Measurements from ENCODE around the gene GLIS1. TPM values are rescaled to one million over a fixed set of nuclear protein-coding genes. Genes with fewer than 3 reads are reported as not detected.

Gene GLIS1
- polyA plus RNA-seq, 1 donor (not counting 4 experiments of a cell fraction or from before 2014, with no cell fraction given): not detected

GRCh38 chr1:53693339-53693738 lies 45.6 kb downstream of the GLIS1 start:
- Histone ChIP-seq H2AFZ (ENCODE audit: control insufficient read depth, low read length) (no peak overlapping the region), H3K4me2 (ENCODE audit: control insufficient read depth, extremely low read depth, insufficient read depth, low read depth, low read length) (no peak overlapping the region), H4K20me1 (ENCODE audit: control insufficient read depth, extremely low read depth, insufficient read depth, low read length) (no peaks in the 10 kb centered on the region), H3K36me3 (ENCODE audit: control insufficient read depth in 2 of 2, extremely low read depth in 1 of 2, insufficient read depth in 2 of 2, low read length in 2 of 2) (no peaks in the 10 kb centered on the region), H3K9me3 (ENCODE audit: control insufficient read depth, low read depth, low read length) (no peaks in the 10 kb centered on the region), H3K79me2 (ENCODE audit: control insufficient read depth, insufficient read depth, low read length) (no peaks in the 10 kb centered on the region), H3K27ac (ENCODE audit: control insufficient read depth, insufficient read depth, low read length) (no peak overlapping the region), H3K27me3 (ENCODE audit: control insufficient read depth, extremely low read depth, insufficient read depth, low read length) (peaks cover 18% of the 10 kb centered on the region), H3K4me3 (ENCODE audit: control insufficient read depth in 2 of 3, extremely low read depth in 1 of 3, insufficient read depth in 2 of 3, low read depth in 1 of 3, low read length in 3 of 3) (no peak overlapping the region), H3K4me1 (ENCODE audit: control insufficient read depth, extremely low read depth, insufficient read depth, low read length) (no peaks in the 10 kb centered on the region), H3K9ac (ENCODE audit: control insufficient read depth, extremely low read depth, insufficient read depth, low read length) (no peak overlapping the region), H3K9me1 (ENCODE audit: control insufficient read depth, extremely low read depth, insufficient read depth, low read length) (no peaks in the 10 kb centered on the region)
- DNase-seq (ENCODE audit: low read depth, low spot score) (no peak), FAIRE-seq (no peak)
- TF ChIP-seq CTCF (optimal IDR thresholded peaks at IDR 0.05 in 1 of 3, IDR thresholded peaks at IDR 0.05 in 1 of 3, conservative IDR thresholded peaks at IDR 0.05 in 1 of 3; ENCODE audit: extremely low read depth in 1 of 3, insufficient read depth in 2 of 3, low read length in 3 of 3) (no peak), EZH2 (IDR thresholded peaks at IDR 0.05; ENCODE audit: low read length) (no peak)
- dilution Hi-C loops (cut with MboI; ENCODE audit: extremely low pct_ligation_motif_present, low sequenced_read_pairs): no loop called here

GRCh38 chr1:53691326-53691725 lies 47.6 kb downstream of the GLIS1 start:
- Histone ChIP-seq H3K27me3 (ENCODE audit: control insufficient read depth, extremely low read depth, insufficient read depth, low read length) (peaks cover 38% of the 10 kb centered on the region), H3K9me1 (ENCODE audit: control insufficient read depth, extremely low read depth, insufficient read depth, low read length) (no peaks in the 10 kb centered on the region), H3K4me1 (ENCODE audit: control insufficient read depth, extremely low read depth, insufficient read depth, low read length) (no peaks in the 10 kb centered on the region), H3K9me3 (ENCODE audit: control insufficient read depth, low read depth, low read length) (no peaks in the 10 kb centered on the region), H3K79me2 (ENCODE audit: control insufficient read depth, insufficient read depth, low read length) (no peaks in the 10 kb centered on the region), H3K9ac (ENCODE audit: control insufficient read depth, extremely low read depth, insufficient read depth, low read length) (no peak overlapping the region), H3K27ac (ENCODE audit: control insufficient read depth, insufficient read depth, low read length) (no peak overlapping the region), H4K20me1 (ENCODE audit: control insufficient read depth, extremely low read depth, insufficient read depth, low read length) (no peaks in the 10 kb centered on the region), H3K4me2 (ENCODE audit: control insufficient read depth, extremely low read depth, insufficient read depth, low read depth, low read length) (no peak overlapping the region), H3K4me3 (ENCODE audit: control insufficient read depth in 2 of 3, extremely low read depth in 1 of 3, insufficient read depth in 2 of 3, low read depth in 1 of 3, low read length in 3 of 3) (no peak overlapping the region), H2AFZ (ENCODE audit: control insufficient read depth, low read length) (no peak overlapping the region), H3K36me3 (ENCODE audit: control insufficient read depth in 2 of 2, extremely low read depth in 1 of 2, insufficient read depth in 2 of 2, low read length in 2 of 2) (no peaks in the 10 kb centered on the region)
- dilution Hi-C loops (cut with MboI; ENCODE audit: extremely low pct_ligation_motif_present, low sequenced_read_pairs): no loop called here
- FAIRE-seq (no peak), DNase-seq (ENCODE audit: low read depth, low spot score) (no peak)
- TF ChIP-seq CTCF (optimal IDR thresholded peaks at IDR 0.05 in 1 of 3, IDR thresholded peaks at IDR 0.05 in 1 of 3, conservative IDR thresholded peaks at IDR 0.05 in 1 of 3; ENCODE audit: extremely low read depth in 1 of 3, insufficient read depth in 2 of 3, low read length in 3 of 3): no peak
- TF ChIP-seq EZH2 (IDR thresholded peaks at IDR 0.05; ENCODE audit: low read length): no peak

Data from keratinocyte (primary cell).